Stomach (tissue), 9 donors: ENCODE results near the gene USP28. TPM values are rescaled to one million over a fixed set of nuclear protein-coding genes. Genes with fewer than 3 reads are reported as not detected.

Experiments
- DNase-seq, 2 donors: peaks; one replicate each; pipeline versions ENCODE4 v3.0.0 to v3.0.0-alpha.2; 2013 to 2019
- H3K27ac ChIP-seq, 5 donors: fragments of 200-600 bp in 4 of 5; sonication (generic) in 4 of 5; one replicate each; pipeline ENCODE4 v1.5.1; 2013 to 2019; ENCODE audit warnings: mild to moderate bottlenecking in 1 of 5, moderate library complexity in 1 of 5
- H3K27me3 ChIP-seq, 3 donors: fragments of 200-600 bp; sonication (generic); one replicate each; pipeline ENCODE4 v1.5.1; 2017 to 2019; ENCODE audit warnings: mixed run types in 1 of 3
- H3K36me3 ChIP-seq, 4 donors: fragments of 200-600 bp; sonication (generic); 1 replicate in 3 of 4; 2 replicates in 1 of 4; pipeline ENCODE4 v1.5.1; 2016 to 2019
- H3K4me1 ChIP-seq, 4 donors: fragments of 200-600 bp; sonication (generic); one replicate each; pipeline ENCODE4 v1.5.1; 2016 to 2019
- H3K4me3 ChIP-seq, 4 donors: fragments of 200-600 bp; sonication (generic) in 3 of 4; one replicate each; pipeline ENCODE4 v1.5.1; 2016 to 2019; ENCODE audit warnings: mild to moderate bottlenecking in 1 of 4
- H3K9me3 ChIP-seq, 4 donors: fragments of 200-600 bp; sonication (generic); one replicate each; pipeline ENCODE4 v1.5.1; 2016 to 2019
- EP300 ChIP-seq: sonication (generic); formaldehyde crosslinking; IDR thresholded peaks from one replicate; pipeline ENCODE4 v1.6.1; 2017; ENCODE audit warnings: antibody characterized with exemption
- POLR2A ChIP-seq, 4 donors: fragments of 450-650 bp; IDR thresholded peaks; one replicate each; pipeline ENCODE4 v1.6.1; 2016; ENCODE audit warnings: antibody characterized with exemption in 4 of 4, control low read depth in 2 of 4, mild to moderate bottlenecking in 1 of 4, moderate library complexity in 1 of 4
- POLR2AphosphoS5 ChIP-seq, 3 donors: sonication (generic); formaldehyde crosslinking; IDR thresholded peaks; one replicate each; pipeline ENCODE4 v1.6.1; 2016; ENCODE audit warnings: antibody characterized with exemption in 3 of 3
- WGBS, 5 donors: extraction: QIAGEN DNeasy Blood & Tissue Kit in 3 of 5; methylation state at CpG; one replicate each; pipeline versions ENCODE4 v1.1.5 to v1.1.7; 2013 to 2018; 5-methylcytosine and 5-hydroxymethylcytosine counted together
- intact Hi-C: fragments of 100-400 bp; cut with DNase I; formaldehyde crosslinking; loops from one replicate; pipeline ENCODE4 v1.15.1; 2023; ENCODE audit warnings: low total_unique reads
- polyA plus RNA-seq, 3 donors: library from polyadenylated mRNA; stranded (reverse); fragments of 200-250 nt; gene quantifications; one replicate each; pipeline ENCODE4 v1.2.3, GENCODE V29; 2013
- total RNA-seq, 5 donors: library from RNA; depleted of rRNA; stranded (reverse); fragments of >200 nt; gene quantifications; one replicate each; pipeline versions ENCODE4 v1.1.0 to v1.2.3, GENCODE V29; 2014 to 2016
- TF ChIP-seq, protein P1 (sequence below), 7 experiments: fragments of 450-650 bp in 4 of 7; fragments of 200-600 bp in 3 of 7; sonication (generic) in 3 of 7; IDR thresholded peaks; one replicate each; pipeline ENCODE4 v1.5.1; 2016 to 2019; ENCODE audit warnings: antibody characterized with exemption in 7 of 7, control low read depth in 2 of 7, mild to moderate bottlenecking in 1 of 7
- donor health status: healthy with polysubstance abuse.
- donor health status: Bipolar disorder and iron deficiency.
- donor health status: healthy.

USP28 gene
- total and polyA plus RNA-seq, 8 donors = 0.87 to 23.9 (median 8.0) TPM

- 95 to 98% (median 97%) methylated on average over 5 of the region's 5 CpGs for WGBS, 5 donors
- Histone ChIP-seq H3K27me3 (no peaks in the 10 kb centered on the region), H3K4me1 (peaks cover 0 to 11% (median 0%) of the 10 kb centered on the region in 4 donors), H3K4me3 (no peak overlapping the region), H3K36me3 (peaks cover 21 to 58% (median 51%) of the 10 kb centered on the region in 4 donors), H3K27ac (no peak overlapping the region), H3K9me3 (no peaks in the 10 kb centered on the region)
- no peak for TF ChIP-seq POLR2AphosphoS5 (IDR thresholded peaks at IDR 0.05)
- TF ChIP-seq EP300 = no peak
- TF ChIP-seq, protein P1, sequence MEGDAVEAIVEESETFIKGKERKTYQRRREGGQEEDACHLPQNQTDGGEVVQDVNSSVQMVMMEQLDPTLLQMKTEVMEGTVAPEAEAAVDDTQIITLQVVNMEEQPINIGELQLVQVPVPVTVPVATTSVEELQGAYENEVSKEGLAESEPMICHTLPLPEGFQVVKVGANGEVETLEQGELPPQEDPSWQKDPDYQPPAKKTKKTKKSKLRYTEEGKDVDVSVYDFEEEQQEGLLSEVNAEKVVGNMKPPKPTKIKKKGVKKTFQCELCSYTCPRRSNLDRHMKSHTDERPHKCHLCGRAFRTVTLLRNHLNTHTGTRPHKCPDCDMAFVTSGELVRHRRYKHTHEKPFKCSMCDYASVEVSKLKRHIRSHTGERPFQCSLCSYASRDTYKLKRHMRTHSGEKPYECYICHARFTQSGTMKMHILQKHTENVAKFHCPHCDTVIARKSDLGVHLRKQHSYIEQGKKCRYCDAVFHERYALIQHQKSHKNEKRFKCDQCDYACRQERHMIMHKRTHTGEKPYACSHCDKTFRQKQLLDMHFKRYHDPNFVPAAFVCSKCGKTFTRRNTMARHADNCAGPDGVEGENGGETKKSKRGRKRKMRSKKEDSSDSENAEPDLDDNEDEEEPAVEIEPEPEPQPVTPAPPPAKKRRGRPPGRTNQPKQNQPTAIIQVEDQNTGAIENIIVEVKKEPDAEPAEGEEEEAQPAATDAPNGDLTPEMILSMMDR (IDR thresholded peaks at IDR 0.05) = no peak
- intact Hi-C loops = no loop called here
- DNase-seq = no peak
Measured at GRCh38 chr11:113850188-113850587, 25.2 kb downstream of the USP28 start.

DNA sequence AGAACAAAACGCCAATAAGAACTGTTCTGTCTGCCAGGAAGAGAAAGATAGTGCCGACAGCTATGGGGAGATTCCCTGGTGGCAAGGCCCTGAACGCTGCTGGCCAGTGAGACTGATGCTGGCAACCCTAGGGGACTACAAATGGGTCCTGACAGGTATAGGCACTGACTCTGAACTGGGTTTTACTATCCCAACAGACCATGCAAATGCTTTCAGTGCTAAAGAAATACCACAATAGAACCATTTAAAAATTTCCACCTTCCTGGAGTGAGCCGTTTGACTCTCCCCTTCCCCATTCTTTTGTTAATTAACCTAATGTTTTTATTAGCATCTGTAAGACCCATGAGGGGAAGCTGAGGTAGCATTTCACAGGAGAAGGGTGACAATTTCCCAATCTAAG, 25.7 kb downstream of the USP28 start:
- Histone ChIP-seq H3K27ac (no peak overlapping the region), H3K4me3 (no peak overlapping the region), H3K36me3 (peaks cover 21 to 58% (median 53%) of the 10 kb centered on the region in 4 donors), H3K9me3 (no peaks in the 10 kb centered on the region), H3K4me1 (peaks cover 0 to 11% (median 0%) of the 10 kb centered on the region in 4 donors), H3K27me3 (no peaks in the 10 kb centered on the region)
- WGBS, 5 donors = 64 to 83% (median 73%) methylated on average over 4 of the region's 4 CpGs
- intact Hi-C loops = no loop called here
- no peak for DNase-seq
- no peak for TF ChIP-seq POLR2A (IDR thresholded peaks at IDR 0.05)
- TF ChIP-seq, protein P1 (IDR thresholded peaks at IDR 0.05) = no peak

DNA sequence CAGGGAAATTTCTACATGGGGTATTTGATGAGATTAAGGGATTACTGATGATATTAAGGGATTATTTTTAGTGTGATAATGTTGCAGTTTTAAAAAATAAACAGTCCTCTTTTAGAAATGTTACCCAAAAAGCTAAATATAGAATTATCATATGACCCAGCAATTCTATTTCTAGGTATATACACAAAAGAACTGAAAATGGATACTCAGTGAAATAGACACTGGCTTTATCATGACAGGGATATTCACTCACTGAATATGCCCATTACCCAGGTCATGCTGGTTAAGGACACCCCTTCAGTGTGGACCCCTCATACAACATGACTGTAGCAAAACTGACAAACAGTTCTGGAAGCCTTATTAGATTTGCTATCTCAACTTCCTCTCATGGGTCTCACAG, 27.8 kb downstream of the USP28 start:
- no peaks in the 10 kb centered on the region for H3K27me3 ChIP-seq
- peaks cover 0 to 11% (median 0%) of the 10 kb centered on the region in 4 donors for H3K4me1 ChIP-seq
- TF ChIP-seq, protein P1 (IDR thresholded peaks at IDR 0.05) = no peak
- TF ChIP-seq POLR2AphosphoS5 (IDR thresholded peaks at IDR 0.05) = no peak
- no peak for TF ChIP-seq POLR2A (IDR thresholded peaks at IDR 0.05)
- TF ChIP-seq EP300 = no peak
- H3K27ac ChIP-seq = no peak overlapping the region
- DNase-seq = no peak
- intact Hi-C loops = no loop called here
- peaks cover 21 to 55% (median 52%) of the 10 kb centered on the region in 4 donors for H3K36me3 ChIP-seq
- no peaks in the 10 kb centered on the region for H3K9me3 ChIP-seq
- H3K4me3 ChIP-seq = no peak overlapping the region

DNA sequence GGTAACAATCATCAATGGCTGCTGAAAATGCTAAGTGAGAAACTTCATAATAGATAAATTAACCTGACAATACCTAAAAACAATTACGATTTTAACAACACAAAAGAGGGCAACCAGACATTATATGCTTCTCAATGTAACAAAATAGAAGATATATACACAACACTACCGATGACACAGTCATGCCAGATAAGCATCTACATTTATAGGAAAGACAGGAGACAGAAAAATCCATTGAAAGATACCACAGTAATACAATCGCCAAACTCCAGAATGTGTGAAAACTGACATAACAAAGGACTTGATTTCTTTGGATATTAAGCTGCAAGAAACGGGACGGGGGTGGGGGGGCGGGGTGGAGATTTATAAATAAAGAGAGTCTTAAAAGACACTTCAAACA, 28.3 kb downstream of the USP28 start:
- H3K27me3 ChIP-seq = no peaks in the 10 kb centered on the region
- WGBS, 5 donors = 85 to 92% (median 91%) methylated on average over 6 of the region's 6 CpGs
- H3K9me3 ChIP-seq = no peaks in the 10 kb centered on the region
- H3K4me3 ChIP-seq = no peak overlapping the region
- no peak for DNase-seq
- H3K4me1 ChIP-seq = peaks cover 0 to 11% (median 0%) of the 10 kb centered on the region in 4 donors
- H3K36me3 ChIP-seq = peaks cover 18 to 50% (median 47%) of the 10 kb centered on the region in 4 donors
- no peak overlapping the region for H3K27ac ChIP-seq
- intact Hi-C loops = no loop called here
- TF ChIP-seq POLR2AphosphoS5 (IDR thresholded peaks at IDR 0.05) (no peak), EP300 (no peak), POLR2A (IDR thresholded peaks at IDR 0.05) (no peak)
- TF ChIP-seq, protein P1 (IDR thresholded peaks at IDR 0.05) = no peak
